Measurements from ENCODE around the gene NELL2. TPM values are rescaled to one million over a fixed set of nuclear protein-coding genes. Genes with fewer than 3 reads are reported as not detected.

Gene NELL2
- total RNA-seq, 1 donor from 2014 or later = 6.1 TPM

- no peaks in the 10 kb centered on the region for H3K36me3 Mint-ChIP-seq (ENCODE audit: insufficient read depth)
- DNase-seq (ENCODE audit: low spot score, unreplicated experiment) = no peak
- H3K9me3 Mint-ChIP-seq (ENCODE audit: low read depth) = no peaks in the 10 kb centered on the region
- no peaks in the 10 kb centered on the region for H3K4me1 Mint-ChIP-seq (ENCODE audit: low read depth)
- H3K27ac Mint-ChIP-seq = no peak overlapping the region
- TF ChIP-seq CTCF (IDR thresholded peaks at IDR 0.05; ENCODE audit: unreplicated experiment) = no peak
- no peaks in the 10 kb centered on the region for H3K27me3 Mint-ChIP-seq
- H3K4me3 Mint-ChIP-seq (ENCODE audit: low read depth) = no peak overlapping the region
These were observed 264.6 kb downstream of the NELL2 start for GRCh38 chr12:44611538-44611937.

GRCh38 chr12:44603701-44604100 lies 272.4 kb downstream of the NELL2 start:
- Mint-ChIP-seq H3K4me1 (ENCODE audit: low read depth) (no peaks in the 10 kb centered on the region), H3K4me3 (ENCODE audit: low read depth) (no peak overlapping the region), H3K36me3 (ENCODE audit: insufficient read depth) (no peaks in the 10 kb centered on the region), H3K27me3 (no peaks in the 10 kb centered on the region), H3K27ac (no peak overlapping the region), H3K9me3 (ENCODE audit: low read depth) (no peaks in the 10 kb centered on the region)
- TF ChIP-seq CTCF (IDR thresholded peaks at IDR 0.05; ENCODE audit: unreplicated experiment) = no peak
- no peak for DNase-seq (ENCODE audit: low spot score, unreplicated experiment)

GRCh38 chr12:44592626-44593025 lies 283.5 kb downstream of the NELL2 start:
- H3K27me3 Mint-ChIP-seq = no peaks in the 10 kb centered on the region
- no peak for TF ChIP-seq CTCF (IDR thresholded peaks at IDR 0.05; ENCODE audit: unreplicated experiment)
- no peaks in the 10 kb centered on the region for H3K9me3 Mint-ChIP-seq (ENCODE audit: low read depth)
- no peaks in the 10 kb centered on the region for H3K36me3 Mint-ChIP-seq (ENCODE audit: insufficient read depth)
- no peak overlapping the region for H3K4me3 Mint-ChIP-seq (ENCODE audit: low read depth)
- no peak overlapping the region for H3K27ac Mint-ChIP-seq
- DNase-seq (ENCODE audit: low spot score, unreplicated experiment) = no peak
- no peaks in the 10 kb centered on the region for H3K4me1 Mint-ChIP-seq (ENCODE audit: low read depth)

- no peak for DNase-seq (ENCODE audit: low spot score, unreplicated experiment)
- no peaks in the 10 kb centered on the region for H3K27me3 Mint-ChIP-seq
- H3K4me1 Mint-ChIP-seq (ENCODE audit: low read depth) = no peaks in the 10 kb centered on the region
- no peak overlapping the region for H3K27ac Mint-ChIP-seq
- H3K36me3 Mint-ChIP-seq (ENCODE audit: insufficient read depth) = no peaks in the 10 kb centered on the region
- H3K4me3 Mint-ChIP-seq (ENCODE audit: low read depth) = no peak overlapping the region
- H3K9me3 Mint-ChIP-seq (ENCODE audit: low read depth) = no peaks in the 10 kb centered on the region
- no peak for TF ChIP-seq CTCF (IDR thresholded peaks at IDR 0.05; ENCODE audit: unreplicated experiment)
These were observed 286.4 kb downstream of the NELL2 start for GRCh38 chr12:44589697-44590096.

GRCh38 chr12:44588651-44589050 lies 287.5 kb downstream of the NELL2 start:
- no peaks in the 10 kb centered on the region for H3K36me3 Mint-ChIP-seq (ENCODE audit: insufficient read depth)
- H3K9me3 Mint-ChIP-seq (ENCODE audit: low read depth) = no peaks in the 10 kb centered on the region
- no peak for DNase-seq (ENCODE audit: low spot score, unreplicated experiment)
- no peak overlapping the region for H3K27ac Mint-ChIP-seq
- no peaks in the 10 kb centered on the region for H3K27me3 Mint-ChIP-seq
- H3K4me3 Mint-ChIP-seq (ENCODE audit: low read depth) = no peak overlapping the region
- no peak for TF ChIP-seq CTCF (IDR thresholded peaks at IDR 0.05; ENCODE audit: unreplicated experiment)
- H3K4me1 Mint-ChIP-seq (ENCODE audit: low read depth) = no peaks in the 10 kb centered on the region

Measured in progenitor cell of endocrine pancreas (in vitro differentiated cells).